HCT116 (cell line): ENCODE data around the gene PYCR2. TPM values are rescaled to one million over a fixed set of nuclear protein-coding genes. Genes with fewer than 3 reads are reported as not detected.

Experiments used
- ATAC-seq: fragments of 200-7000 bp; cut with Tn5 transposase; 2 replicates; pipeline ENCODE4 v1.9.1; 2020; ENCODE audit warnings: mild to moderate bottlenecking, moderate library complexity
- BruUV-seq: library from RNA; stranded (reverse); fragments of 400-500 nt; replicated peaks from 2 replicates; lab custom pipeline; 2021; lab: Mats Ljungman, UMichigan
- CTCF ChIA-PET: fragments of 300-600 bp; sonication (Branson Sonifier 250); formaldehyde crosslinking; loops from one replicate; lab custom pipeline; 2021; ENCODE audit warnings: antibody characterized with exemption; lab: Charles Lee
- POLR2A ChIA-PET: fragments of 300-600, 350-600 bp; sonication (Branson Sonifier 250); formaldehyde crosslinking; loops from one replicate; lab custom pipeline; 2021; ENCODE audit warnings: antibody characterized with exemption; lab: Charles Lee
- RAD21 ChIA-PET, 2 experiments: fragments of 300-600 bp; sonication (Branson Sonifier 250); formaldehyde crosslinking; loops; one replicate each; lab custom pipeline; 2023; ENCODE audit warnings: low total read pairs in 2 of 2; ENCODE audit not compliant: uncharacterized antibody in 2 of 2, unreplicated experiment in 2 of 2, low non-redundant PET in 1 of 2; lab: Charles Lee
- DNase-seq: peaks from one replicate; pipeline ENCODE4 v3.0.0-alpha.2; 2010; ENCODE audit warnings: low read depth, low spot score
- H2AFZ ChIP-seq: fragments of 200-600 bp; shearing (Covaris generic), sonication (generic); 2 replicates; pipeline ENCODE4 v1.6.1; 2017; ENCODE audit warnings: low read depth, mixed run types, mixed read lengths, antibody characterized with exemption, low read length; ENCODE audit not compliant: poor library complexity, severe bottlenecking
- H3K27ac ChIP-seq: 2 replicates; pipeline ENCODE4 v1.5.1; 2012; ENCODE audit warnings: low read depth, low read length
- H3K27me3 ChIP-seq: fragments of 200-600 bp; sonication (generic); 2 replicates; pipeline ENCODE4 v1.6.1; 2016; ENCODE audit warnings: mixed run types, low read length, mixed read lengths; ENCODE audit not compliant: insufficient read depth
- H3K36me3 ChIP-seq, 2 experiments: fragments of 200-500 bp in 1 of 2; fragments of 200-600 bp in 1 of 2; sonication (Bioruptor generic) in 1 of 2; sonication (generic) in 1 of 2; 2 replicates each; pipeline versions ENCODE4 v1.5.1 to v1.6.1; 2014 to 2016; ENCODE audit warnings: low read length in 2 of 2, inconsistent platforms in 1 of 2, mixed read lengths in 1 of 2, mixed run types in 1 of 2; ENCODE audit not compliant: insufficient read depth in 2 of 2, control insufficient read depth in 1 of 2
- H3K4me1 ChIP-seq, 2 experiments: fragments of 200-600 bp in 1 of 2; sonication (generic) in 1 of 2; 2 replicates each; pipeline versions ENCODE4 v1.5.1 to v1.6.1; 2012 to 2017; ENCODE audit warnings: low read length in 2 of 2, inconsistent platforms in 1 of 2, mild to moderate bottlenecking in 1 of 2, mixed read lengths in 1 of 2, mixed run types in 1 of 2, moderate library complexity in 1 of 2; ENCODE audit not compliant: insufficient read depth in 2 of 2, control insufficient read depth in 1 of 2
- H3K4me2 ChIP-seq: fragments of 200-600 bp; sonication (generic); 2 replicates; pipeline ENCODE4 v1.6.1; 2017; ENCODE audit warnings: mixed run types, low read length, mixed read lengths
- H3K4me3 ChIP-seq, 2 experiments: fragments of 200-600 bp in 1 of 2; sonication (generic) in 1 of 2; replicated peaks in 1 of 2; 2 replicates each; pipeline ENCODE4 v1.5.1; 2011 to 2016; ENCODE audit warnings: low read length in 2 of 2, control low read depth in 1 of 2, low read depth in 1 of 2, mild to moderate bottlenecking in 1 of 2, mixed read lengths in 1 of 2, mixed run types in 1 of 2
- H3K79me2 ChIP-seq: fragments of 200-600 bp; sonication (generic); 2 replicates; pipeline ENCODE4 v1.6.1; 2017; ENCODE audit warnings: mild to moderate bottlenecking, mixed run types, low read length, moderate library complexity, mixed read lengths; ENCODE audit not compliant: insufficient read depth
- H3K9ac ChIP-seq: fragments of 200-600 bp; sonication (generic); 2 replicates; pipeline ENCODE4 v1.6.1; 2016; ENCODE audit warnings: low read length, mixed read lengths
- H3K9me2 ChIP-seq: fragments of 200-600 bp; sonication (generic), shearing (Covaris generic); 2 replicates; pipeline ENCODE4 v1.6.1; 2017; ENCODE audit warnings: mixed run types, mild to moderate bottlenecking, moderate library complexity; ENCODE audit not compliant: insufficient read depth
- H3K9me3 ChIP-seq, 2 experiments: fragments of 200-500 bp in 1 of 2; fragments of 200-600 bp in 1 of 2; sonication (Bioruptor generic) in 1 of 2; sonication (generic) in 1 of 2; 2 replicates each; pipeline ENCODE4 v1.6.1; 2014 to 2017; ENCODE audit warnings: low read length in 2 of 2, mixed read lengths in 2 of 2, inconsistent platforms in 1 of 2, low read depth in 1 of 2, mild to moderate bottlenecking in 1 of 2, mixed run types in 1 of 2, moderate library complexity in 1 of 2; ENCODE audit not compliant: control insufficient read depth in 1 of 2, insufficient read depth in 1 of 2
- H4K20me1 ChIP-seq: fragments of 200-600 bp; sonication (generic), shearing (Covaris generic); 2 replicates; pipeline ENCODE4 v1.6.1; 2017; ENCODE audit warnings: mixed run types, mild to moderate bottlenecking, moderate library complexity; ENCODE audit not compliant: insufficient read depth
- CBX3 ChIP-seq: IDR thresholded peaks from 2 replicates; pipeline ENCODE4 v1.6.1; 2012; ENCODE audit warnings: low read depth
- CEBPB ChIP-seq: IDR thresholded peaks from 2 replicates; pipeline ENCODE4 v1.6.1; 2012; ENCODE audit warnings: low read depth
- EZH2 ChIP-seq: fragments of 200-600 bp; sonication (generic); IDR thresholded peaks from 2 replicates; pipeline ENCODE4 v1.6.1; 2017; ENCODE audit warnings: antibody characterized with exemption, mixed run types
- EZH2phosphoT487 ChIP-seq: fragments of 200-600 bp; IDR thresholded peaks from 2 replicates; pipeline ENCODE4 v1.6.1; 2018; ENCODE audit warnings: antibody characterized with exemption, borderline replicate concordance
- FOSL1 ChIP-seq: IDR thresholded peaks from 2 replicates; pipeline ENCODE4 v1.6.1; 2012; ENCODE audit warnings: low read depth
- JUND ChIP-seq: IDR thresholded peaks from 2 replicates; pipeline ENCODE4 v1.6.1; 2012
- POLR2AphosphoS5 ChIP-seq: IDR thresholded peaks from 2 replicates; pipeline ENCODE4 v1.6.1; 2011; ENCODE audit warnings: mild to moderate bottlenecking, low read depth, low read length, moderate library complexity
- SIN3A ChIP-seq: IDR thresholded peaks from 2 replicates; pipeline ENCODE4 v1.6.1; 2012; ENCODE audit warnings: low read depth
- SRF ChIP-seq: IDR thresholded peaks from 2 replicates; pipeline ENCODE4 v1.6.1; 2012; ENCODE audit warnings: low read depth
- TCF7L2 ChIP-seq: IDR thresholded peaks from 2 replicates; pipeline ENCODE4 v1.7.0; 2011; ENCODE audit warnings: borderline replicate concordance, inconsistent platforms; ENCODE audit not compliant: insufficient read depth, insufficient read length; ENCODE audit errors: extremely low read depth
- YY1 ChIP-seq: IDR thresholded peaks from 2 replicates; pipeline ENCODE4 v1.6.1; 2011; ENCODE audit warnings: low read length, low read depth, moderate library complexity, mild to moderate bottlenecking; ENCODE audit not compliant: insufficient replicate concordance; ENCODE audit errors: extremely low read depth
- ZBTB33 ChIP-seq: IDR thresholded peaks from 2 replicates; pipeline ENCODE4 v1.6.1; 2011; ENCODE audit warnings: mild to moderate bottlenecking, low read length, moderate library complexity; ENCODE audit not compliant: insufficient replicate concordance; ENCODE audit errors: extremely low read depth
- intact Hi-C: fragments of 100-400 bp; cut with micrococcal nuclease; formaldehyde crosslinking; loops from 2 replicates; pipeline ENCODE4 v1.10.0; 2022
- total RNA-seq: library from RNA; stranded (reverse); gene quantifications from one replicate; pipeline ENCODE4 v1.2.1, GENCODE V29; 2021; ENCODE audit not compliant: unreplicated experiment
- TF ChIP-seq, protein P1 (sequence below), 3 experiments: fragments of 200-600 bp in 1 of 3; sonication (generic) in 1 of 3; IDR thresholded peaks in 2 of 3; conservative IDR thresholded peaks in 1 of 3; 2 replicates each; pipeline ENCODE4 v1.5.1; 2012 to 2017; ENCODE audit warnings: low read depth in 2 of 3, low read length in 2 of 3, antibody characterized with exemption in 1 of 3, borderline replicate concordance in 1 of 3, control low read depth in 1 of 3, mild to moderate bottlenecking in 1 of 3, mixed read lengths in 1 of 3, mixed run types in 1 of 3, moderate library complexity in 1 of 3; ENCODE audit not compliant: insufficient read depth in 1 of 3
- TF ChIP-seq, protein P2 (sequence below): IDR thresholded peaks from 2 replicates; pipeline ENCODE4 v1.6.1; 2012
- TF ChIP-seq, protein P3 (sequence below): IDR thresholded peaks from 2 replicates; pipeline ENCODE4 v1.6.1; 2012; ENCODE audit warnings: low read depth
- TF ChIP-seq, protein P4 (sequence below): IDR thresholded peaks from 2 replicates; pipeline ENCODE4 v1.6.1; 2012

Gene PYCR2
- total RNA-seq, 1 experiment from 2014 or later = 107 TPM

- no peaks in the 10 kb centered on the region for H3K36me3 ChIP-seq
- H3K4me3 ChIP-seq = no peak within 1 kb of the TSS
- no peaks in the 10 kb centered on the region for H3K9me3 ChIP-seq
- H3K4me1 ChIP-seq = peaks cover 4 to 20% of the 10 kb centered on the region in 2 experiments; a peak in 3 of 4 replicates
- RAD21 ChIA-PET = no interaction called here
- H3K27me3 ChIP-seq = no peaks in the 10 kb centered on the region
- no peaks in the 10 kb centered on the region for H3K79me2 ChIP-seq
- no peak within 1 kb of the TSS for H3K9ac ChIP-seq
- H2AFZ ChIP-seq = no peak within 1 kb of the TSS
- POLR2A ChIA-PET = interaction anchor here (1.4 kb wide), 1 partner anchor 11 kb away, joined by 3 read pairs; no protein-coding TSS in a partner anchor
- no peak within 1 kb of the TSS for H3K4me2 ChIP-seq
- no peak within 1 kb of the TSS for H3K27ac ChIP-seq
- H3K9me2 ChIP-seq = no peaks in the 10 kb centered on the region
- CTCF ChIA-PET = no interaction called here
- intact Hi-C loops = loop anchor here (10.0 kb wide), 1 partner anchor 114 kb away; the partner anchor contains the start of gene SRP9
- no TSS peak for BruUV-seq
- DNase-seq (no peak), ATAC-seq (no peak)
- TF ChIP-seq TCF7L2 (no peak), EZH2phosphoT487 (no peak), JUND (no peak), ZBTB33 (no peak), CEBPB (no peak), YY1 (no peak), EZH2 (no peak), SIN3A (no peak), FOSL1 (no peak), CBX3 (no peak), SRF (no peak), POLR2AphosphoS5 (no peak)
- TF ChIP-seq, protein P1, sequence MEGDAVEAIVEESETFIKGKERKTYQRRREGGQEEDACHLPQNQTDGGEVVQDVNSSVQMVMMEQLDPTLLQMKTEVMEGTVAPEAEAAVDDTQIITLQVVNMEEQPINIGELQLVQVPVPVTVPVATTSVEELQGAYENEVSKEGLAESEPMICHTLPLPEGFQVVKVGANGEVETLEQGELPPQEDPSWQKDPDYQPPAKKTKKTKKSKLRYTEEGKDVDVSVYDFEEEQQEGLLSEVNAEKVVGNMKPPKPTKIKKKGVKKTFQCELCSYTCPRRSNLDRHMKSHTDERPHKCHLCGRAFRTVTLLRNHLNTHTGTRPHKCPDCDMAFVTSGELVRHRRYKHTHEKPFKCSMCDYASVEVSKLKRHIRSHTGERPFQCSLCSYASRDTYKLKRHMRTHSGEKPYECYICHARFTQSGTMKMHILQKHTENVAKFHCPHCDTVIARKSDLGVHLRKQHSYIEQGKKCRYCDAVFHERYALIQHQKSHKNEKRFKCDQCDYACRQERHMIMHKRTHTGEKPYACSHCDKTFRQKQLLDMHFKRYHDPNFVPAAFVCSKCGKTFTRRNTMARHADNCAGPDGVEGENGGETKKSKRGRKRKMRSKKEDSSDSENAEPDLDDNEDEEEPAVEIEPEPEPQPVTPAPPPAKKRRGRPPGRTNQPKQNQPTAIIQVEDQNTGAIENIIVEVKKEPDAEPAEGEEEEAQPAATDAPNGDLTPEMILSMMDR (IDR thresholded peaks at IDR 0.05 in 2 of 3, conservative IDR thresholded peaks at IDR 0.05 in 1 of 3; ENCODE audit: borderline replicate concordance in 1 of 3, insufficient read depth in 1 of 3, low read depth in 2 of 3, low read length in 2 of 3) = no peak
- TF ChIP-seq, protein P2, sequence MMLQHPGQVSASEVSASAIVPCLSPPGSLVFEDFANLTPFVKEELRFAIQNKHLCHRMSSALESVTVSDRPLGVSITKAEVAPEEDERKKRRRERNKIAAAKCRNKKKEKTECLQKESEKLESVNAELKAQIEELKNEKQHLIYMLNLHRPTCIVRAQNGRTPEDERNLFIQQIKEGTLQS = no peak
- TF ChIP-seq, protein P3, sequence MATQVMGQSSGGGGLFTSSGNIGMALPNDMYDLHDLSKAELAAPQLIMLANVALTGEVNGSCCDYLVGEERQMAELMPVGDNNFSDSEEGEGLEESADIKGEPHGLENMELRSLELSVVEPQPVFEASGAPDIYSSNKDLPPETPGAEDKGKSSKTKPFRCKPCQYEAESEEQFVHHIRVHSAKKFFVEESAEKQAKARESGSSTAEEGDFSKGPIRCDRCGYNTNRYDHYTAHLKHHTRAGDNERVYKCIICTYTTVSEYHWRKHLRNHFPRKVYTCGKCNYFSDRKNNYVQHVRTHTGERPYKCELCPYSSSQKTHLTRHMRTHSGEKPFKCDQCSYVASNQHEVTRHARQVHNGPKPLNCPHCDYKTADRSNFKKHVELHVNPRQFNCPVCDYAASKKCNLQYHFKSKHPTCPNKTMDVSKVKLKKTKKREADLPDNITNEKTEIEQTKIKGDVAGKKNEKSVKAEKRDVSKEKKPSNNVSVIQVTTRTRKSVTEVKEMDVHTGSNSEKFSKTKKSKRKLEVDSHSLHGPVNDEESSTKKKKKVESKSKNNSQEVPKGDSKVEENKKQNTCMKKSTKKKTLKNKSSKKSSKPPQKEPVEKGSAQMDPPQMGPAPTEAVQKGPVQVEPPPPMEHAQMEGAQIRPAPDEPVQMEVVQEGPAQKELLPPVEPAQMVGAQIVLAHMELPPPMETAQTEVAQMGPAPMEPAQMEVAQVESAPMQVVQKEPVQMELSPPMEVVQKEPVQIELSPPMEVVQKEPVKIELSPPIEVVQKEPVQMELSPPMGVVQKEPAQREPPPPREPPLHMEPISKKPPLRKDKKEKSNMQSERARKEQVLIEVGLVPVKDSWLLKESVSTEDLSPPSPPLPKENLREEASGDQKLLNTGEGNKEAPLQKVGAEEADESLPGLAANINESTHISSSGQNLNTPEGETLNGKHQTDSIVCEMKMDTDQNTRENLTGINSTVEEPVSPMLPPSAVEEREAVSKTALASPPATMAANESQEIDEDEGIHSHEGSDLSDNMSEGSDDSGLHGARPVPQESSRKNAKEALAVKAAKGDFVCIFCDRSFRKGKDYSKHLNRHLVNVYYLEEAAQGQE = no peak
- TF ChIP-seq, protein P4, sequence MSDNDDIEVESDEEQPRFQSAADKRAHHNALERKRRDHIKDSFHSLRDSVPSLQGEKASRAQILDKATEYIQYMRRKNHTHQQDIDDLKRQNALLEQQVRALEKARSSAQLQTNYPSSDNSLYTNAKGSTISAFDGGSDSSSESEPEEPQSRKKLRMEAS = no peak
- TF ChIP-seq, all 23 proteins: peak for 0
- no peaks in the 10 kb centered on the region for H4K20me1 ChIP-seq
Measured at GRCh38 chr1:225888898-225889601, 35.0 kb downstream of the PYCR2 start, which contains the start of gene LEFTY1. LEFTY1 (minus strand) TSS chr1:225889146; CDS start chr1:225889066, 80 bp downstream.
